ENCODE measurements around the gene PGBD2. TPM values are rescaled to one million over a fixed set of nuclear protein-coding genes. Genes with fewer than 3 reads are reported as not detected.

Gene PGBD2
- total and polyA plus RNA-seq, 2 of the 13 experiments (the other 11 are each of a cell fraction or from before 2014, with no cell fraction given) = 6.0 to 7.4 TPM

GRCh38 chr1:248906753-248907661 lies 972 bp downstream of the PGBD2 start:
- ChIA-PET CTCF (ENCODE audit: low intra/inter-chr PET ratio, low total read pairs) (interaction anchor here (1.0 kb wide), 1 partner anchor 18 kb away, joined by 3 read pairs; no protein-coding TSS in a partner anchor), POLR2A (interaction anchor here (1.7 to 1.9 kb wide), 2 partner anchors 33 to 69 kb away, joined by 13 to 19 read pairs; partner anchors contain the start of gene ZNF672)
- in situ Hi-C loops (cut with HindIII; ENCODE audit: extremely low pct_ligation_motif_present, low pct_unique_long_range_greater_than_20kb) = no loop called here
- H3K9me3 ChIP-seq (ENCODE audit: low read length) = no peaks in the 10 kb centered on the region
- 16% methylated on average over 12 of the region's 18 CpGs for WGBS (ENCODE audit: low lambda C conversion rate)
- BruUV-seq (replicated peaks) = TSS peak; percentile 85
- H3K36me3 ChIP-seq (replicated peaks in 1 of 2; ENCODE audit: control insufficient read depth in 1 of 2, insufficient read depth in 2 of 2, low read length in 2 of 2) = peaks cover 0 to 2% of the 10 kb centered on the region in 2 experiments; a peak in 1 of 5 replicates
- no peaks in the 10 kb centered on the region; a peak in 1 of 5 replicates for H3K27me3 ChIP-seq (ENCODE audit: control insufficient read depth in 1 of 2, insufficient read depth in 2 of 2, low read length in 2 of 2)
- peaks cover 24% of the 10 kb centered on the region for H3K79me2 ChIP-seq (ENCODE audit: insufficient read depth, low read length)
- peak overlapping the region; percentile 75 to 84 (median 77) for H3K4me3 ChIP-seq (replicated peaks in 1 of 3; ENCODE audit: insufficient read depth in 1 of 3, low read depth in 2 of 3, low read length in 3 of 3)
- no peaks in the 10 kb centered on the region for H4K20me1 ChIP-seq (ENCODE audit: insufficient read depth, low read length)
- peak overlapping the region; percentile 75 for H3K27ac ChIP-seq (ENCODE audit: extremely low read length, insufficient read depth, low read length)
- intact Hi-C loops (cut with micrococcal nuclease; ENCODE audit: unreplicated experiment) = loop anchor here (1.0 to 2.0 kb wide), 3 partner anchors 34 to 69 kb away; partner anchors contain the start of genes ZNF672 and ZNF692
- H3K4me1 ChIP-seq (ENCODE audit: insufficient read depth, low read length) = peaks cover 25% of the 10 kb centered on the region
- H2AFZ ChIP-seq (ENCODE audit: low read length) = no peak overlapping the region
- ATAC-seq = peak; percentile 20
- H3K9ac ChIP-seq (ENCODE audit: insufficient read depth, low read depth, low read length) = peak overlapping the region; percentile 80
- DNase-seq (ENCODE audit: low spot score) = peak; percentile 12
- FAIRE-seq = peak; percentile 4
- peak overlapping the region; percentile 86 for H3K4me2 ChIP-seq (ENCODE audit: low read depth, low read length)
- no peak for TF ChIP-seq GTF2F1 (IDR thresholded peaks at IDR 0.05; ENCODE audit: low read length)
- no peak for TF ChIP-seq ZMYM3 (CRISPR knock-in tag; IDR thresholded peaks at IDR 0.05)
- TF ChIP-seq ZNF597 (CRISPR knock-in tag; IDR thresholded peaks at IDR 0.05) = no peak
- TF ChIP-seq, protein P1, sequence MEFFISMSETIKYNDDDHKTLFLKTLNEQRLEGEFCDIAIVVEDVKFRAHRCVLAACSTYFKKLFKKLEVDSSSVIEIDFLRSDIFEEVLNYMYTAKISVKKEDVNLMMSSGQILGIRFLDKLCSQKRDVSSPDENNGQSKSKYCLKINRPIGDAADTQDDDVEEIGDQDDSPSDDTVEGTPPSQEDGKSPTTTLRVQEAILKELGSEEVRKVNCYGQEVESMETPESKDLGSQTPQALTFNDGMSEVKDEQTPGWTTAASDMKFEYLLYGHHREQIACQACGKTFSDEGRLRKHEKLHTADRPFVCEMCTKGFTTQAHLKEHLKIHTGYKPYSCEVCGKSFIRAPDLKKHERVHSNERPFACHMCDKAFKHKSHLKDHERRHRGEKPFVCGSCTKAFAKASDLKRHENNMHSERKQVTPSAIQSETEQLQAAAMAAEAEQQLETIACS (CRISPR knock-in tag; IDR thresholded peaks at IDR 0.05) = no peak
- no peak for TF ChIP-seq ZBTB8A (CRISPR knock-in tag; IDR thresholded peaks at IDR 0.05; ENCODE audit: borderline replicate concordance, low read depth)
- no peak for TF ChIP-seq RBM39 (IDR thresholded peaks at IDR 0.05; ENCODE audit: low read depth, low read length, poor library complexity, severe bottlenecking)
- TF ChIP-seq ZFP1 (CRISPR knock-in tag; IDR thresholded peaks at IDR 0.05) = no peak
- TF ChIP-seq ZNF414 (CRISPR knock-in tag; IDR thresholded peaks at IDR 0.05) = no peak
- TF ChIP-seq RARA (CRISPR knock-in tag; IDR thresholded peaks at IDR 0.05) = peak; percentile 36; the same call in 1 of the 2 replicates
- TF ChIP-seq ZNF75D (CRISPR knock-in tag; IDR thresholded peaks at IDR 0.05; ENCODE audit: borderline replicate concordance) = no peak
- no peak for TF ChIP-seq CTCF (CRISPR knock-in tag; IDR thresholded peaks at IDR 0.05)
- TF ChIP-seq ETV6 (CRISPR knock-in tag; conservative IDR thresholded peaks at IDR 0.05) = no peak
- no peak for TF ChIP-seq NFYB (CRISPR knock-in tag; IDR thresholded peaks at IDR 0.05)
- TF ChIP-seq CREM (IDR thresholded peaks at IDR 0.05) = peak; percentile 38; the same call in 1 of the 2 replicates
- TF ChIP-seq CREM (CRISPR knock-in tag; IDR thresholded peaks at IDR 0.05) = no peak
- TF ChIP-seq, protein P2, sequence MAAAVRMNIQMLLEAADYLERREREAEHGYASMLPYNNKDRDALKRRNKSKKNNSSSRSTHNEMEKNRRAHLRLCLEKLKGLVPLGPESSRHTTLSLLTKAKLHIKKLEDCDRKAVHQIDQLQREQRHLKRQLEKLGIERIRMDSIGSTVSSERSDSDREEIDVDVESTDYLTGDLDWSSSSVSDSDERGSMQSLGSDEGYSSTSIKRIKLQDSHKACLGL (CRISPR knock-in tag; IDR thresholded peaks at IDR 0.05) = no peak
- TF ChIP-seq ZNF761 (CRISPR knock-in tag; conservative IDR thresholded peaks at IDR 0.05) = no peak

All from HepG2 (cell line).